IMR-90 (cell line): ENCODE data around the gene SEMA5A. TPM values are rescaled to one million over a fixed set of nuclear protein-coding genes. Genes with fewer than 3 reads are reported as not detected.

ENCODE experiments used
- ATAC-seq: fragments of 200-7000 bp; cut with Tn5 transposase; 2 replicates; pipeline ENCODE4 v1.9.1; 2020; ENCODE audit warnings: low read depth, mild to moderate bottlenecking, moderate library complexity
- BruUV-seq: library from RNA; stranded (reverse); fragments of 400-500 nt; replicated peaks from 2 replicates; lab custom pipeline; 2021; lab: Mats Ljungman, UMichigan
- CTCF ChIA-PET: fragments of 300-600 bp; formaldehyde crosslinking; extraction: SDS; loops from one replicate; lab custom pipeline; 2021; ENCODE audit warnings: antibody characterized with exemption; lab: Yijun Ruan, JAX
- POLR2A ChIA-PET: fragments of 300-600 bp; sonication (Branson Sonifier 250); formaldehyde crosslinking; loops from one replicate; lab custom pipeline; 2022; ENCODE audit warnings: antibody characterized with exemption; ENCODE audit not compliant: unreplicated experiment; lab: Charles Lee
- DNase-seq: peaks from one replicate; pipeline ENCODE4 v3.0.0; 2013
- H2AFZ ChIP-seq: replicated peaks from 2 replicates; pipeline ENCODE3; 2013; ENCODE audit warnings: low read length, mild to moderate bottlenecking; ENCODE audit not compliant: poor library complexity
- H2AK5ac ChIP-seq: 2 replicates; pipeline ENCODE4 v1.6.1; 2013; ENCODE audit warnings: low read depth, low read length, inconsistent platforms
- H2AK9ac ChIP-seq: replicated peaks from 2 replicates; pipeline ENCODE3; 2013; ENCODE audit warnings: mild to moderate bottlenecking, low read depth, low read length, moderate library complexity; ENCODE audit not compliant: poor library complexity
- H2BK120ac ChIP-seq: 2 replicates; pipeline ENCODE4 v1.6.1; 2013; ENCODE audit warnings: low read depth, low read length, inconsistent platforms
- H2BK15ac ChIP-seq: 3 replicates; pipeline ENCODE4 v1.6.1; 2013; ENCODE audit warnings: low read depth, low read length, inconsistent platforms
- H2BK20ac ChIP-seq: 2 replicates; pipeline ENCODE4 v1.6.1; 2013; ENCODE audit warnings: low read depth, mild to moderate bottlenecking, inconsistent platforms, low read length, moderate library complexity
- H2BK5ac ChIP-seq: 2 replicates; pipeline ENCODE4 v1.6.1; 2013; ENCODE audit warnings: mild to moderate bottlenecking, low read depth, low read length, inconsistent platforms; ENCODE audit not compliant: poor library complexity, severe bottlenecking
- H3K14ac ChIP-seq: replicated peaks from 2 replicates; pipeline ENCODE4 v1.6.1; 2013; ENCODE audit warnings: low read depth, low read length, inconsistent platforms
- H3K18ac ChIP-seq: 2 replicates; pipeline ENCODE4 v1.6.1; 2013; ENCODE audit warnings: low read depth, low read length, control low read depth
- H3K23ac ChIP-seq: 2 replicates; pipeline ENCODE4 v1.6.1; 2013; ENCODE audit warnings: low read depth, low read length, inconsistent platforms
- H3K27ac ChIP-seq: 2 replicates; pipeline ENCODE4 v1.5.1; 2013; ENCODE audit warnings: mild to moderate bottlenecking, control low read depth, low read length; ENCODE audit not compliant: insufficient read depth
- H3K27me3 ChIP-seq: 2 replicates; pipeline ENCODE4 v1.6.1; 2013; ENCODE audit warnings: low read length; ENCODE audit not compliant: control insufficient read depth, insufficient read depth
- H3K36me3 ChIP-seq: 2 replicates; pipeline ENCODE4 v1.6.1; 2013; ENCODE audit warnings: low read length, mixed read lengths; ENCODE audit not compliant: control insufficient read depth, insufficient read depth
- H3K4ac ChIP-seq: 2 replicates; pipeline ENCODE4 v1.6.1; 2013; ENCODE audit warnings: low read depth, low read length, inconsistent platforms
- H3K4me1 ChIP-seq: 2 replicates; pipeline ENCODE4 v1.6.1; 2013; ENCODE audit warnings: low read length, mixed read lengths; ENCODE audit not compliant: control insufficient read depth, insufficient read depth
- H3K4me2 ChIP-seq: 2 replicates; pipeline ENCODE4 v1.6.1; 2013; ENCODE audit warnings: low read depth, mild to moderate bottlenecking, control low read depth, low read length, moderate library complexity
- H3K4me3 ChIP-seq: 2 replicates; pipeline ENCODE4 v1.5.1; 2013; ENCODE audit warnings: low read depth, mild to moderate bottlenecking, control low read depth, low read length, moderate library complexity; ENCODE audit not compliant: insufficient read depth
- H3K56ac ChIP-seq: 2 replicates; pipeline ENCODE4 v1.6.1; 2013; ENCODE audit warnings: low read length, inconsistent platforms; ENCODE audit not compliant: insufficient read depth; ENCODE audit errors: extremely low read depth
- H3K79me1 ChIP-seq, 2 experiments: 2 replicates each; pipeline ENCODE4 v1.6.1; 2013; ENCODE audit warnings: low read length in 2 of 2, inconsistent platforms in 1 of 2, low read depth in 1 of 2
- H3K9ac ChIP-seq: 2 replicates; pipeline ENCODE4 v1.6.1; 2013; ENCODE audit warnings: low read depth, low read length, control low read depth
- H3K9me1 ChIP-seq: 2 replicates; pipeline ENCODE4 v1.6.1; 2013; ENCODE audit warnings: low read length, inconsistent platforms; ENCODE audit not compliant: insufficient read depth
- H3K9me3 ChIP-seq: 2 replicates; pipeline ENCODE4 v1.6.1; 2013; ENCODE audit warnings: low read length; ENCODE audit not compliant: control insufficient read depth, insufficient read depth
- H4K20me1 ChIP-seq: 2 replicates; pipeline ENCODE4 v1.6.1; 2013; ENCODE audit warnings: low read length, inconsistent platforms; ENCODE audit not compliant: insufficient read depth
- H4K5ac ChIP-seq: 2 replicates; pipeline ENCODE4 v1.6.1; 2013; ENCODE audit warnings: mild to moderate bottlenecking, low read depth, low read length, control low read depth
- H4K8ac ChIP-seq, 2 experiments: 2 replicates each; pipeline ENCODE4 v1.6.1; 2013; ENCODE audit warnings: low read depth in 2 of 2, low read length in 2 of 2, control low read depth in 1 of 2, inconsistent platforms in 1 of 2
- H4K91ac ChIP-seq: 2 replicates; pipeline ENCODE4 v1.6.1; 2013; ENCODE audit warnings: low read depth, low read length, inconsistent platforms; ENCODE audit not compliant: insufficient read depth
- RFX5 ChIP-seq: IDR thresholded peaks from 2 replicates; pipeline ENCODE4 v1.8.0; 2012; ENCODE audit warnings: low read depth, mild to moderate bottlenecking, low read length, moderate library complexity
- WGBS, 2 experiments: methylation state at CpG; one replicate each; pipeline versions ENCODE4 v1.1.5 to v1.1.7; 2013; ENCODE audit warnings: missing lambda C conversion rate in 2 of 2; ENCODE audit not compliant: insufficient read length in 1 of 2; ENCODE audit errors: extremely low coverage in 2 of 2; 5-methylcytosine and 5-hydroxymethylcytosine counted together
- dilution Hi-C: fragments of 300-500 bp; cut with HindIII; formaldehyde crosslinking; loops from one replicate; pipeline ENCODE4 v1.14.3; 2018; ENCODE audit warnings: low sequenced_read_pairs; ENCODE audit not compliant: unreplicated experiment
- in situ Hi-C: fragments of 300-500 bp; cut with MboI; formaldehyde crosslinking; loops from 3 replicates; pipeline ENCODE4 v1.14.3; 2019; ENCODE audit warnings: low sequenced_read_pairs, inconsistent platforms, mixed read lengths
- intact Hi-C: fragments of 100-400 bp; cut with micrococcal nuclease; formaldehyde crosslinking; loops from 2 replicates; pipeline ENCODE4 v1.10.0; 2022
- polyA plus RNA-seq, 3 experiments: library from polyadenylated mRNA; depleted of rRNA; stranded (reverse); fragments of >200 nt; gene quantifications; 2 replicates each; pipeline ENCODE4 v1.2.3, GENCODE V29; 2012; ENCODE audit warnings: low replicate concordance in 1 of 3
- total RNA-seq: library from RNA; depleted of rRNA; stranded (reverse); fragments of >200 nt; gene quantifications from 2 replicates; pipeline ENCODE4 v1.2.3, GENCODE V29; 2012

The SEMA5A gene
- total and polyA plus RNA-seq, 2 of the 4 experiments (the other 2 are of a cell fraction) = 8.2 to 9.9 TPM

GRCh38 chr5:9558319-9558965 is 12.6 kb upstream of the SEMA5A start:
- Histone ChIP-seq H2AFZ (no peak overlapping the region), H3K9me1 (no peaks in the 10 kb centered on the region; the same call in 1 of the 2 replicates), H2AK5ac (no peak overlapping the region), H2BK5ac (no peak overlapping the region), H3K27me3 (no peaks in the 10 kb centered on the region), H3K18ac (no peak overlapping the region), H3K56ac (no peak overlapping the region), H3K9ac (no peak overlapping the region), H3K9me3 (no peaks in the 10 kb centered on the region), H3K36me3 (no peaks in the 10 kb centered on the region), H3K4me2 (no peak overlapping the region), H3K4ac (no peak overlapping the region), H2BK15ac (no peak overlapping the region), H4K8ac (no peak overlapping the region), H4K20me1 (no peaks in the 10 kb centered on the region), H3K27ac (no peak overlapping the region), H3K4me1 (peaks cover 2% of the 10 kb centered on the region; the same call in 1 of the 2 replicates), H2BK20ac (no peak overlapping the region), H3K4me3 (no peak overlapping the region), H2AK9ac (no peak overlapping the region), H2BK120ac (no peak overlapping the region), H3K14ac (no peak overlapping the region), H3K79me1 (no peaks in the 10 kb centered on the region; a peak in 1 of 4 replicates), H3K23ac (no peak overlapping the region), H4K91ac (no peak overlapping the region), H4K5ac (no peak overlapping the region)
- in situ Hi-C loops = loop anchor here (10.0 kb wide), 1 partner anchor 666 kb away; no protein-coding TSS in a partner anchor
- CTCF ChIA-PET = no interaction called here
- ATAC-seq = no peak
- dilution Hi-C loops = no loop called here
- WGBS, 2 experiments = no CpG with 5 or more reads among the region's 5 CpGs
- POLR2A ChIA-PET = no interaction called here
- TF ChIP-seq RFX5 = no peak
- intact Hi-C loops = no loop called here
- no peak for DNase-seq
- no TSS peak for BruUV-seq
